ENCODE measurements around the gene SLC25A14. TPM values are rescaled to one million over a fixed set of nuclear protein-coding genes. Genes with fewer than 3 reads are reported as not detected.

The SLC25A14 gene
- total and polyA plus RNA-seq, 10 of the 15 experiments (the other 5 are each of a cell fraction or from before 2014, with no cell fraction given) = 7.6 to 17.0 (median 14.0) TPM

DNA sequence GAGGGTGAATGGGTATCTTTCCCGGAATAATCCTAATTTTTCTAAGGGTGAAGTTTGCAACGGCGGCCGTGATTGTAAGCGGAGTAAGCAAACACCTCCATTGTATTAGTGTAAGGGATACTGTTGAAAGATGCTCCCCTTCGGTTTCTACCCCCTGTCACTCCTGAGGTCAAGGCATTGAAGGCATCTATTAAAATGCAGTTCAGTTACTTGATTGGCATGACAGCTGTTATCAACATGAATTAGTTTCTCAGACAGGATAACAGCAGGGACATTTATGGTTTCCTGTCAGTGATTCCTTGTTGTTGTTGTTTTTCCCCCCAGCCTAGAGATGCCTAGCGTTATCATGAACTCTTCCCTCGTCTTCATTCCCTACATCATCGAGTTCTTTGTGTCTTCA lies 552 bp downstream of the SLC25A14 start (continued):
- TF ChIP-seq CUX1 (IDR thresholded peaks at IDR 0.05; ENCODE audit: insufficient replicate concordance, low read depth, low read length) (no peak), ZNF274 (IDR thresholded peaks at IDR 0.05; ENCODE audit: insufficient read depth, insufficient read length) (no peak), FOS (IDR thresholded peaks at IDR 0.05; ENCODE audit: borderline replicate concordance, extremely low read depth, insufficient read length) (no peak)

GRCh38 chrX:130343411-130343810 lies 3.7 kb downstream of the SLC25A14 start:
- H4K20me1 ChIP-seq (ENCODE audit: control insufficient read depth, insufficient read depth) = no peaks in the 10 kb centered on the region
- no peak for FAIRE-seq
- CTCF ChIA-PET = interaction anchor here (0.7 to 1.1 kb wide), 2 partner anchors 13 to 49 kb away, joined by 3 to 4 read pairs; no protein-coding TSS in a partner anchor
- SMC1A ChIA-PET (ENCODE audit: uncharacterized antibody, unreplicated experiment) = interaction anchor here (0.8 kb wide), 1 partner anchor 32 kb away, joined by 3 read pairs; no protein-coding TSS in a partner anchor
- no peaks in the 10 kb centered on the region for H3K9me3 ChIP-seq (replicated peaks; ENCODE audit: control insufficient read depth, insufficient read depth, low read length)
- H3K27ac ChIP-seq (ENCODE audit: control insufficient read depth, insufficient read depth) = no peak overlapping the region
- H3K27me3 ChIP-seq (replicated peaks in 1 of 2; ENCODE audit: control insufficient read depth in 2 of 2, insufficient read depth in 2 of 2, low read length in 1 of 2) = no peaks in the 10 kb centered on the region
- DNase-seq (ENCODE audit: low read depth, low spot score) = no peak
- H2AFZ ChIP-seq (ENCODE audit: control insufficient read depth, low read depth, low read length) = no peak overlapping the region
- ATAC-seq = no peak
- H3K4me2 ChIP-seq (ENCODE audit: control insufficient read depth, insufficient read depth) = no peak overlapping the region
- RAD21 ChIA-PET (ENCODE audit: unreplicated experiment) = interaction anchor here (0.5 kb wide), 1 partner anchor 600 kb away, joined by 3 read pairs; no protein-coding TSS in a partner anchor
- intact Hi-C loops (cut with micrococcal nuclease; ENCODE audit: unreplicated experiment) = no loop called here
- WGBS (ENCODE audit: insufficient coverage, insufficient replicate concordance, low lambda C conversion rate, missing lambda C conversion rate) = 57% methylated on average over 1 of the region's 1 CpG
- POLR2A ChIA-PET = no interaction called here
- no TSS peak for BruUV-seq (replicated peaks)
- H3K36me3 ChIP-seq (ENCODE audit: control insufficient read depth in 2 of 2, insufficient read depth in 2 of 2, low read length in 1 of 2) = no peaks in the 10 kb centered on the region
- no peaks in the 10 kb centered on the region for H3K4me1 ChIP-seq (ENCODE audit: control insufficient read depth, insufficient read depth, low read length)
- H3K9ac ChIP-seq (ENCODE audit: control insufficient read depth, insufficient read depth, low read length) = no peak overlapping the region
- in situ Hi-C loops (cut with MboI) = no loop called here
- no peak overlapping the region for H3K4me3 ChIP-seq
- no peaks in the 10 kb centered on the region for H3K79me2 ChIP-seq (ENCODE audit: control insufficient read depth, insufficient read depth, low read length)
- TF ChIP-seq KDM1A (IDR thresholded peaks at IDR 0.05; ENCODE audit: borderline replicate concordance) (no peak), CUX1 (IDR thresholded peaks at IDR 0.05; ENCODE audit: insufficient replicate concordance, low read depth, low read length) (no peak), KAT2A (conservative IDR thresholded peaks at IDR 0.05; ENCODE audit: control insufficient read depth, low read depth, low read length) (no peak), HDGF (IDR thresholded peaks at IDR 0.05) (no peak), IKZF2 (IDR thresholded peaks at IDR 0.05) (no peak)
- TF ChIP-seq, protein P1, sequence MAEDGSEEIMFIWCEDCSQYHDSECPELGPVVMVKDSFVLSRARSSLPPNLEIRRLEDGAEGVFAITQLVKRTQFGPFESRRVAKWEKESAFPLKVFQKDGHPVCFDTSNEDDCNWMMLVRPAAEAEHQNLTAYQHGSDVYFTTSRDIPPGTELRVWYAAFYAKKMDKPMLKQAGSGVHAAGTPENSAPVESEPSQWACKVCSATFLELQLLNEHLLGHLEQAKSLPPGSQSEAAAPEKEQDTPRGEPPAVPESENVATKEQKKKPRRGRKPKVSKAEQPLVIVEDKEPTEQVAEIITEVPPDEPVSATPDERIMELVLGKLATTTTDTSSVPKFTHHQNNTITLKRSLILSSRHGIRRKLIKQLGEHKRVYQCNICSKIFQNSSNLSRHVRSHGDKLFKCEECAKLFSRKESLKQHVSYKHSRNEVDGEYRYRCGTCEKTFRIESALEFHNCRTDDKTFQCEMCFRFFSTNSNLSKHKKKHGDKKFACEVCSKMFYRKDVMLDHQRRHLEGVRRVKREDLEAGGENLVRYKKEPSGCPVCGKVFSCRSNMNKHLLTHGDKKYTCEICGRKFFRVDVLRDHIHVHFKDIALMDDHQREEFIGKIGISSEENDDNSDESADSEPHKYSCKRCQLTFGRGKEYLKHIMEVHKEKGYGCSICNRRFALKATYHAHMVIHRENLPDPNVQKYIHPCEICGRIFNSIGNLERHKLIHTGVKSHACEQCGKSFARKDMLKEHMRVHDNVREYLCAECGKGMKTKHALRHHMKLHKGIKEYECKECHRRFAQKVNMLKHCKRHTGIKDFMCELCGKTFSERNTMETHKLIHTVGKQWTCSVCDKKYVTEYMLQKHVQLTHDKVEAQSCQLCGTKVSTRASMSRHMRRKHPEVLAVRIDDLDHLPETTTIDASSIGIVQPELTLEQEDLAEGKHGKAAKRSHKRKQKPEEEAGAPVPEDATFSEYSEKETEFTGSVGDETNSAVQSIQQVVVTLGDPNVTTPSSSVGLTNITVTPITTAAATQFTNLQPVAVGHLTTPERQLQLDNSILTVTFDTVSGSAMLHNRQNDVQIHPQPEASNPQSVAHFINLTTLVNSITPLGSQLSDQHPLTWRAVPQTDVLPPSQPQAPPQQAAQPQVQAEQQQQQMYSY (CRISPR knock-in tag; IDR thresholded peaks at IDR 0.05) = no peak

Measured in GM12878 (cell line).